K562 (cell line): ENCODE measurements around the gene LAMC1.

Source experiments
- FOXM1 ChIP-seq, 2 experiments: fragments of 450-650 bp in 1 of 2; sonication (generic) in 1 of 2; formaldehyde crosslinking in 1 of 2; IDR thresholded peaks; 2 replicates each; pipeline versions ENCODE4 v1.6.1 to v1.9.0; 2017 to 2022; ENCODE audit warnings: low read depth in 2 of 2, mild to moderate bottlenecking in 2 of 2, missing genetic modification reagents in 1 of 2, moderate library complexity in 1 of 2
- POLR2A ChIP-seq: fragments of 450-650 bp; conservative IDR thresholded peaks from 2 replicates; pipeline ENCODE4 v1.6.1; 2016
- RAD51 ChIP-seq: fragments of 450-650 bp; IDR thresholded peaks from 2 replicates; pipeline ENCODE4 v1.7.1; 2016; ENCODE audit warnings: low read depth, mild to moderate bottlenecking, borderline replicate concordance

- no peak for TF ChIP-seq POLR2A
- TF ChIP-seq RAD51: no peak
- TF ChIP-seq FOXM1 (IDR thresholded peaks at IDR 0.05; ENCODE audit: low read depth): no peak
- TF ChIP-seq FOXM1 (CRISPR knock-in tag; IDR thresholded peaks at IDR 0.05; ENCODE audit: low read depth): no peak
Observed at GRCh38 chr1:183138301-183138700, 115.1 kb downstream of the LAMC1 start.
